SK-N-SH (cell line): ENCODE data around the gene PARP1.

Experiments used
- EZH2phosphoT487 ChIP-seq: fragments of 200-600 bp; sonication (generic); IDR thresholded peaks from 2 replicates; pipeline ENCODE4 v1.6.1; 2017; ENCODE audit warnings: low read depth, mixed run types, mild to moderate bottlenecking, antibody characterized with exemption, moderate library complexity, borderline replicate concordance
- NFIC ChIP-seq: IDR thresholded peaks from 2 replicates; pipeline ENCODE4 v1.4.0; 2012; ENCODE audit warnings: borderline replicate concordance
- POLR2AphosphoS5 ChIP-seq: IDR thresholded peaks from 2 replicates; pipeline ENCODE4 v1.6.1; 2012; ENCODE audit warnings: low read depth, low read length
- RFX5 ChIP-seq: IDR thresholded peaks from 2 replicates; pipeline ENCODE4 v1.6.1; 2012; ENCODE audit warnings: mild to moderate bottlenecking, improper control_type of control experiment, low read length
- TCF12 ChIP-seq: IDR thresholded peaks from 2 replicates; pipeline ENCODE4 v1.4.0; 2012
- TF ChIP-seq, protein P1 (sequence below): fragments of 200-600 bp; sonication (generic); IDR thresholded peaks from 2 replicates; pipeline ENCODE4 v1.6.1; 2017; ENCODE audit warnings: antibody characterized with exemption, mild to moderate bottlenecking, moderate library complexity
- TF ChIP-seq, protein P2 (sequence below): IDR thresholded peaks from 2 replicates; pipeline ENCODE4 v1.4.0; 2012; ENCODE audit warnings: low read depth, borderline replicate concordance
- TF ChIP-seq, protein P3 (sequence below): IDR thresholded peaks from 2 replicates; pipeline ENCODE4 v1.4.0; 2012; ENCODE audit warnings: low read depth, borderline replicate concordance

DNA sequence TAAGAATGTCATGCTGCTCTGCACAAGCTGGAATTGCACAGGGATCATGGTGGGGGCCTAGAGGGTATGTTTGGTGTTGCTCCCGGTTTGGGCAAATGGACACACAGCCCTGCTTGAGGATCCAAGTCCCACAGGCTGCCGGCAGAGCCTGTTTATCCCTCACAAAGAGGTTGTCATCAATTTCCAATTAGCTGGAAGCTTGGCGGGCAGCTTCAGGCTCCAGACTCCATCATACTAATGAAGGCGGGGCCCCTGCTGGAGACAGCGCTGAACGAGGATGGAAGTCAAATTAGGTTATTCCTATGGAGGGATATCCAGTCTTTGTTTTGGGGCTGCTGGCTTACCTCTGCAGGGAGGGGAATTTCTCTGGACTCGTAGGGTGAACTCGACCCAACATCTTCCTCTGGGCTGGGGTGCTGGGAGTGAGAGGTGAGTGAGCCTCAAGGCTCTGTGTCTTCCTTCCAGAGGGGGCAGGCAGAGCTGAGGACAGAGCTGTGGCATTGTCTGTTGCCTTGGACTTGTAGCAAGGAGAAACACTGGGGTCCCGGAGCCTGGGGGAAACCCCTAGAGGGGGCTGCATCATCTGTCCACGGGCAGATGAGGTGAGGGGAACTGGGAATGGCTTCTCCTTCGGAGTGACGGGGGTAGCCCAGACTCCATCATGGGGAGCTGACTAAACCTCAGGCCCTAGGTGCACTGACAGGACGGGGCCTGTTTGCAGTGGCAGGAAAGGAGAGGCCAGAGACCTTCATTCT, 24.9 kb upstream of the PARP1 start:
- TF ChIP-seq POLR2AphosphoS5, result no peak
- TF ChIP-seq, protein P1, sequence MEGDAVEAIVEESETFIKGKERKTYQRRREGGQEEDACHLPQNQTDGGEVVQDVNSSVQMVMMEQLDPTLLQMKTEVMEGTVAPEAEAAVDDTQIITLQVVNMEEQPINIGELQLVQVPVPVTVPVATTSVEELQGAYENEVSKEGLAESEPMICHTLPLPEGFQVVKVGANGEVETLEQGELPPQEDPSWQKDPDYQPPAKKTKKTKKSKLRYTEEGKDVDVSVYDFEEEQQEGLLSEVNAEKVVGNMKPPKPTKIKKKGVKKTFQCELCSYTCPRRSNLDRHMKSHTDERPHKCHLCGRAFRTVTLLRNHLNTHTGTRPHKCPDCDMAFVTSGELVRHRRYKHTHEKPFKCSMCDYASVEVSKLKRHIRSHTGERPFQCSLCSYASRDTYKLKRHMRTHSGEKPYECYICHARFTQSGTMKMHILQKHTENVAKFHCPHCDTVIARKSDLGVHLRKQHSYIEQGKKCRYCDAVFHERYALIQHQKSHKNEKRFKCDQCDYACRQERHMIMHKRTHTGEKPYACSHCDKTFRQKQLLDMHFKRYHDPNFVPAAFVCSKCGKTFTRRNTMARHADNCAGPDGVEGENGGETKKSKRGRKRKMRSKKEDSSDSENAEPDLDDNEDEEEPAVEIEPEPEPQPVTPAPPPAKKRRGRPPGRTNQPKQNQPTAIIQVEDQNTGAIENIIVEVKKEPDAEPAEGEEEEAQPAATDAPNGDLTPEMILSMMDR, result no peak
- no peak for TF ChIP-seq RFX5
- TF ChIP-seq TCF12, result no peak
- TF ChIP-seq, protein P2, sequence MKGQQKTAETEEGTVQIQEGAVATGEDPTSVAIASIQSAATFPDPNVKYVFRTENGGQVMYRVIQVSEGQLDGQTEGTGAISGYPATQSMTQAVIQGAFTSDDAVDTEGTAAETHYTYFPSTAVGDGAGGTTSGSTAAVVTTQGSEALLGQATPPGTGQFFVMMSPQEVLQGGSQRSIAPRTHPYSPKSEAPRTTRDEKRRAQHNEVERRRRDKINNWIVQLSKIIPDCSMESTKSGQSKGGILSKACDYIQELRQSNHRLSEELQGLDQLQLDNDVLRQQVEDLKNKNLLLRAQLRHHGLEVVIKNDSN, result no peak
- no peak for TF ChIP-seq NFIC
- TF ChIP-seq EZH2phosphoT487, result no peak
- TF ChIP-seq, protein P3, sequence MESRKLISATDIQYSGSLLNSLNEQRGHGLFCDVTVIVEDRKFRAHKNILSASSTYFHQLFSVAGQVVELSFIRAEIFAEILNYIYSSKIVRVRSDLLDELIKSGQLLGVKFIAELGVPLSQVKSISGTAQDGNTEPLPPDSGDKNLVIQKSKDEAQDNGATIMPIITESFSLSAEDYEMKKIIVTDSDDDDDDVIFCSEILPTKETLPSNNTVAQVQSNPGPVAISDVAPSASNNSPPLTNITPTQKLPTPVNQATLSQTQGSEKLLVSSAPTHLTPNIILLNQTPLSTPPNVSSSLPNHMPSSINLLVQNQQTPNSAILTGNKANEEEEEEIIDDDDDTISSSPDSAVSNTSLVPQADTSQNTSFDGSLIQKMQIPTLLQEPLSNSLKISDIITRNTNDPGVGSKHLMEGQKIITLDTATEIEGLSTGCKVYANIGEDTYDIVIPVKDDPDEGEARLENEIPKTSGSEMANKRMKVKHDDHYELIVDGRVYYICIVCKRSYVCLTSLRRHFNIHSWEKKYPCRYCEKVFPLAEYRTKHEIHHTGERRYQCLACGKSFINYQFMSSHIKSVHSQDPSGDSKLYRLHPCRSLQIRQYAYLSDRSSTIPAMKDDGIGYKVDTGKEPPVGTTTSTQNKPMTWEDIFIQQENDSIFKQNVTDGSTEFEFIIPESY, result no peak
